Loucy (cell line): Measurements from ENCODE around the gene SMIM3.

ENCODE experiments used
- H2AFZ ChIP-seq: fragments of 200-600 bp; sonication (generic); 2 replicates; pipeline ENCODE4 v1.6.0; 2016; ENCODE audit warnings: antibody characterized with exemption, mild to moderate bottlenecking, low read length, moderate library complexity
- H3F3A ChIP-seq: fragments of 200-600 bp; 2 replicates; pipeline ENCODE4 v1.6.0; 2016; ENCODE audit warnings: antibody characterized with exemption, low read depth, mild to moderate bottlenecking
- H3K27me3 ChIP-seq: fragments of 200-600 bp; sonication (generic); 2 replicates; pipeline ENCODE4 v1.6.1; 2014; ENCODE audit warnings: low read length, mild to moderate bottlenecking; ENCODE audit not compliant: insufficient read depth, poor library complexity, severe bottlenecking
- H3K36me3 ChIP-seq: fragments of 200-600 bp; sonication (generic); 2 replicates; pipeline ENCODE4 v1.6.1; 2016; ENCODE audit warnings: low read length; ENCODE audit not compliant: insufficient read depth
- H3K4me1 ChIP-seq: fragments of 200-600 bp; sonication (generic); 2 replicates; pipeline ENCODE4 v1.5.1; 2014; ENCODE audit warnings: low read length, mild to moderate bottlenecking; ENCODE audit not compliant: insufficient read depth, poor library complexity, severe bottlenecking
- H3K4me2 ChIP-seq: fragments of 200-600 bp; sonication (generic); 2 replicates; pipeline ENCODE4 v1.6.0; 2014; ENCODE audit warnings: antibody characterized with exemption, low read length, low read depth, mild to moderate bottlenecking; ENCODE audit not compliant: poor library complexity, severe bottlenecking
- H3K4me3 ChIP-seq: fragments of 200-600 bp; sonication (generic); 2 replicates; pipeline ENCODE4 v1.5.1; 2014; ENCODE audit warnings: low read length, mild to moderate bottlenecking, mixed read lengths; ENCODE audit not compliant: poor library complexity, severe bottlenecking
- H3K79me2 ChIP-seq: fragments of 200-600 bp; sonication (generic); 2 replicates; pipeline ENCODE4 v1.6.1; 2014; ENCODE audit warnings: low read length; ENCODE audit not compliant: insufficient read depth
- H3K9ac ChIP-seq: fragments of 200-600 bp; sonication (generic); 2 replicates; pipeline ENCODE4 v1.6.0; 2014; ENCODE audit warnings: mild to moderate bottlenecking, low read depth, low read length, moderate library complexity; ENCODE audit not compliant: poor library complexity, severe bottlenecking
- H3K9me2 ChIP-seq: fragments of 200-600 bp; sonication (generic); replicated peaks from 2 replicates; pipeline ENCODE4 v1.6.1; 2016; ENCODE audit warnings: low read depth, low read length, mixed read lengths
- H3K9me3 ChIP-seq: fragments of 200-600 bp; sonication (generic); 2 replicates; pipeline ENCODE4 v1.6.1; 2014; ENCODE audit warnings: mild to moderate bottlenecking, antibody characterized with exemption, low read length, low read depth; ENCODE audit not compliant: insufficient read depth
- H4K20me1 ChIP-seq: fragments of 200-600 bp; sonication (generic); 2 replicates; pipeline ENCODE4 v1.6.0; 2014; ENCODE audit warnings: antibody characterized with exemption, low read length, mild to moderate bottlenecking; ENCODE audit not compliant: insufficient read depth, poor library complexity, severe bottlenecking
- CTCF ChIP-seq: fragments of 200-600 bp; sonication (generic); conservative IDR thresholded peaks from 2 replicates; pipeline ENCODE4 v1.5.1; 2014; ENCODE audit warnings: mild to moderate bottlenecking, antibody characterized with exemption, low read length
- EZH2phosphoT487 ChIP-seq: fragments of 200-600 bp; IDR thresholded peaks from 2 replicates; pipeline ENCODE4 v1.6.1; 2018; ENCODE audit warnings: antibody characterized with exemption, mild to moderate bottlenecking, moderate library complexity, borderline replicate concordance

Gene SMIM3

GRCh38 chr5:150781706-150782614 is 3.4 kb downstream of the SMIM3 start:
- Histone ChIP-seq H3K4me1 (peaks cover 59% of the 10 kb centered on the region), H3K36me3 (peaks cover 12% of the 10 kb centered on the region), H2AFZ (no peak overlapping the region), H3K9me3 (peaks cover 5% of the 10 kb centered on the region), H3K9me2 (no peaks in the 10 kb centered on the region), H3K4me2 (peak overlapping the region; percentile 95), H3K79me2 (peaks cover 92% of the 10 kb centered on the region), H3K4me3 (peak overlapping the region; percentile 94), H3K9ac (peak overlapping the region; percentile 97), H4K20me1 (peaks cover 12% of the 10 kb centered on the region), H3F3A (peaks cover 22% of the 10 kb centered on the region), H3K27me3 (peaks cover 7% of the 10 kb centered on the region)
- TF ChIP-seq EZH2phosphoT487 = no peak
- TF ChIP-seq CTCF = no peak

- Histone ChIP-seq H3K4me2 (peak overlapping the region; percentile 95), H3K9ac (peak overlapping the region; percentile 97)
Measured at GRCh38 chr5:150782850-150783249, 4.3 kb downstream of the SMIM3 start.

GRCh38 chr5:150783422-150783928 is 4.9 kb downstream of the SMIM3 start:
- H4K20me1 ChIP-seq = peaks cover 27% of the 10 kb centered on the region
- no peaks in the 10 kb centered on the region for H3K9me2 ChIP-seq
- peaks cover 5% of the 10 kb centered on the region for H3K9me3 ChIP-seq
- peak overlapping the region; percentile 97 for H3K9ac ChIP-seq
- no peak overlapping the region for H2AFZ ChIP-seq
- H3K4me3 ChIP-seq = peak overlapping the region; percentile 94
- H3K36me3 ChIP-seq = peaks cover 12% of the 10 kb centered on the region
- peaks cover 7% of the 10 kb centered on the region for H3K27me3 ChIP-seq
- peaks cover 22% of the 10 kb centered on the region for H3F3A ChIP-seq
- peak overlapping the region; percentile 98 for H3K4me2 ChIP-seq
- peaks cover 92% of the 10 kb centered on the region for H3K79me2 ChIP-seq
- TF ChIP-seq EZH2phosphoT487 (no peak), CTCF (no peak)
- peaks cover 59% of the 10 kb centered on the region for H3K4me1 ChIP-seq

More at GRCh38 chr5:150782850-150783249, 4.3 kb downstream of the SMIM3 start:
- Histone ChIP-seq H3F3A (peaks cover 22% of the 10 kb centered on the region), H3K9me3 (peaks cover 5% of the 10 kb centered on the region), H4K20me1 (peaks cover 21% of the 10 kb centered on the region), H3K79me2 (peaks cover 92% of the 10 kb centered on the region), H3K4me3 (peak overlapping the region; percentile 94), H3K36me3 (peaks cover 12% of the 10 kb centered on the region), H3K9me2 (no peaks in the 10 kb centered on the region), H2AFZ (no peak overlapping the region), H3K4me1 (peaks cover 60% of the 10 kb centered on the region), H3K27me3 (peaks cover 7% of the 10 kb centered on the region)
- TF ChIP-seq CTCF (no peak), EZH2phosphoT487 (no peak)
